GM18909 (cell line): Measurements from ENCODE around the gene PTPRZ1.

Source experiments
- ATAC-seq: cut with Tn5 transposase; IDR thresholded peaks from one replicate; pipeline ENCODE4 v1.9.1; 2021; ENCODE audit warnings: mild to moderate bottlenecking; ENCODE audit not compliant: unreplicated experiment, poor library complexity

The PTPRZ1 gene

DNA sequence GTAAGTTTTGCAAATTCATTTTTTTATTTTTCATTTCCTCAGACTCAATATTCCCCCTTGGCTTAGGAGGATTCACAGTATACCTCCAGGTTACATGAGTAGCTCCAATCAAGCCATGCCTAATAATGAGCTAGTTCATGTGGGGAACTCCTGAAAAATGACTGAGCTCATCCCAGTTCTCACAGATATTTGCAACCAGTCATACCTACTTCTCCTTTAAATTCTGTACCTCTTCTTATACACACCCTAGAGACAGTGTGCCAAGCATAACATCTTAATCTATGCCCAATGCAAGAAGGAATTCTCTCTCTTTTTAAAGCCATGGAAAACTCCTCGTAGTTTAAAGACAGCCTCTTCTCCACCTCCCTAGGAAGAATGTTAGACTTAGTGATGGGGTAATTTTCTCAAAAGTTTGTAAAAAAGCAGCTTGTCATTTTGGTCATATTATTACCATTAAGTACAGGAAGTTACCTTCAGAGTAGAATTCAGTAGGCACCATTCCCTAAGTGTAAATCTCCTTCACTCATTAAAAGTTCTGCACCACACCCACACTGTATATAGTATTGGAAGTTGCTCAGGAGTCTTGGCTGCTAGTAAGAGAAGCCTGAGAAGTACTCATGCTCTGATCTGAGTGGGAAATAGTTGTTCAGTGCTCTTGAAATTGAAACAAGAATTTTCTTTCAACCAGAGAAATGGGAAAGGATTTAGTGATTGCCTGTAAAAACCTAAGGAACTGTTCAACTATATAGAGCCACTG is 72.7 kb downstream of the PTPRZ1 start:
- no peak for ATAC-seq

GRCh38 chr7:121953164-121953563 is 80.2 kb downstream of the PTPRZ1 start:
- no peak for ATAC-seq

DNA sequence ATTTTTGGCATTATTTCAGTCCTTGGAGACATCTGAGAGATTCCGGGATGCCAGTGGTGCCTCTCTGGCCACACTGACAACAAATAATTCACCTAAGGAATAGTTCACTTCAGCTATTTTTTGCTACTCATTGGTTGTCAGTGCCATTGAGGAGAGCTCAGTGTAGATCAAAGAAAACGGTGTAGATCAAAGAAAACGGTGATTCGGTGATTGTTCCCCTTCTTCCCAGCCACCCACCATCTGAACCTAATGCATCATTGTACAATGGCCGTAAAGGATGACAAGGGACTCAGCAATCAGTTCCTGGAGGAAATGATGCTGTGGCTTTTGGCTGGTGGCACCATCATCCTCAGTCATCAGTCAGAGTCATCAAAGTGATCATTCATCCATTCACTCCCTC is 80.6 kb downstream of the PTPRZ1 start:
- no peak for ATAC-seq

DNA sequence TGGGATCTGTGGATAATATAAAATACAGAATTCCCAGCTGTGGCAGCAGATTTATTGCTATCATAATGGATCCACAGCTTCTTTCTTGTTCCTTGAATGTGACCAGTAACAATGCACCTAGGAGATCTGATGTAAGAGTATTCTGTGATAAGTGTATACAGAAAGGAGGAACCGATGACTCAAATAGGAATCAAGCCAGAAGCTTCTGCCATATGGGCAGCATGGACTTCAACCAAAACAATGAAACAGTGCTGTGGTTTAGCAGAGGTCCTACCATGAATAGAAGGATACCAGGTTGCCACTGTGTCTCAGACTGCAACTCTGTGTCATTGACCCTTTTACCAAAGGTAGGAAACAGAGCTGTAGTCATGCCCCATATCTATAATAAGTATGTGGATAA is 81.8 kb downstream of the PTPRZ1 start:
- no peak for ATAC-seq

DNA sequence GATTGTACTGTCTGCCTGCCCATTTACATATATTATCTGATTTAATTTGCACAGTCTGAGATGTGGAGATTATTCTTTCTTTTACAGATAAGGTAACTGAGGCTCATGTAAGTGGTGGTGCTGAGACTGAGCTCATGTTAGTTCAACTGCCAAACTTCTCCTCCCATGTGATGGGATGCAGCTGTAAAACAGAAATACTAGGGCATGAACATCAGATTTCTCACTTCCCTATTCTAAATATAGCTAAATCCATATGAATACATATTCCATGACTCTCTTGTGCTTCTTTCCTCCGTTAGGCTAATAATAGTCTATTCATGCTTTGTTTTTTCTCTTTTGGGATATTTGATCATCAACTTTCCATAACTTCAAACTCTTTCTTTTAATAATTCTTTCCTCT is 84.7 kb downstream of the PTPRZ1 start:
- no peak for ATAC-seq

- no peak for ATAC-seq
Measured at GRCh38 chr7:121960678-121961077, 87.7 kb downstream of the PTPRZ1 start.

DNA sequence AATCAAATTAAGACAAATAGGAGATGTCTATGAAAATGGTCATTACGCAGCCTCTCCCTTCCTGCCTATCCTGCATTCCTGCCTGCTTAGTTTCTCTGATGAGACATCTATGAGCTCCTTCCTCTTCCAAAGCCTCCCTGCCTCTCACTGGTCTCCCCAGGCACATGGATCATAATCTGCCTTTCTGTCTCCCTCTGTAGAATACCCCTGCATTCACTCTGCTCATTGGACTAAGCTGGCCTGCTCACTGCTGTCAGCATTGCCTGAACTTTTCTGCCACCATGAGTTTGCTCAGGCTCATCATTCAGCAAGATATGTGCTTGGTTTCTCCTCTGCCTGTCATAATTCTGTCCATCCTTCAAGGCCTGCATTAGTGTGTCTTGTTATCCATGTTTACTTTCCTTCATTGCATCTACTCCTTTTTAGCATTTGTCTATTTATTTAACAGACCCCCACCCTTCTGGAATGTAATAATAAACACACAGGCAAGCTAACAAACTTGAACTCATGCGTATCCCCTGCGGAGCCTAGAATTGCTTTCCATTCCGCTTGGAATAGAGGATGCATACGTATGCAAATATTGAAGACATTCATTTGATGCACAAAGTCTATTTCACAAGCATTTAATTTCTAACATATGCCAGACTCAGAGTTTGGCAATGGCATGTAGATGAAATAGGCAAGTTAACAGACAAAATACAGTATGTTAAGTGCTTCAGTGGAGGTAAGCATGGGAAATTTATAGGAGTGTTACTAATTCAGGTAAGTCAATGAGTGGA is 88.3 kb downstream of the PTPRZ1 start:
- no peak for ATAC-seq

DNA sequence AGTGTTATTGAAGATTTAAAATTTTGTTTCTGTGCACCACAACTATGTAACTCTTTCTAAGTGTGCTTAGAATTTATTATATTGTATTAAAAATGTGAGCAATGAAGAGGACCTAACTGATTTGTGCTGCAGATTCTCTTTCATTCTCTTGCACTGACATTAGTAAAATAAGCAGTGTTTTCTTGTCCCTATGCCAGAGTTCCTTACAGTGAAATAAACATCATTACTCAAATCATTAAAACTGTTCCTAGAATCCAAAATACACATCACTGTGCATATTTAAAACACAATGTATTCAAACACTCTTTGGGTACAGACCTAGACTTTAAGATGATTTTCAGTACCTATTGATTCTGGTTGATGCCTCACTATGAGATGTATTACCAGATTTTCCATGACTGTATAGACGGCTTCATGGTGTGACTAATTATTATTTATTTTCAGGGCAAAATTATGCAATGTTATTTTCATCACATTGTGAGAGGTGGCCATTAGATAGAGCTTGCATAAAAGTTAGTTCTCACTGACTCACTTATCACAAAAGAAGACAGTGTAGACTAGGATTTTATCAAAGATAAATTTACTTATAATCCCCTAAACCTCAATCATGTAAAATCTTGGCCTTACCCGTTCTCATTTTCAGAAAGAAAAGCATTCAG is 93.4 kb downstream of the PTPRZ1 start:
- no peak for ATAC-seq

DNA sequence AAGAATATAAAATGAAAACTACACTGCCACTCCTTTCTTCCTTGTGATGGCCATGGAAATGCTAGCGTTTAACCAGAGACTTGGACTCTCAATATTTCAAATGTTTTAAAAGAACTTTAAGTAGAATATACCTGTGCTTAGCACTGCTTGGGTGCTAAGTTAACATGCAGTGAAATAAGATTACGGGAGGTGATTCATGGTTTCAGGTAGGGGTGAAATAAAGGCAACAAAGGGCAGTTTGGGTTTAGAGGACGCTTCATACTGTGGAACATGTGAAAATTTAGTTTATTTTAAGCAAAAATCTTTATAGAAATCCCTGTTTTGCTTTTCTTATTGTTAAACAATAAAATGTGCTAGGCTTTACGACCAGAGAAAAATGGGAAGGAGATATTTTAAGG is 94.0 kb downstream of the PTPRZ1 start:
- ATAC-seq, result no peak

DNA sequence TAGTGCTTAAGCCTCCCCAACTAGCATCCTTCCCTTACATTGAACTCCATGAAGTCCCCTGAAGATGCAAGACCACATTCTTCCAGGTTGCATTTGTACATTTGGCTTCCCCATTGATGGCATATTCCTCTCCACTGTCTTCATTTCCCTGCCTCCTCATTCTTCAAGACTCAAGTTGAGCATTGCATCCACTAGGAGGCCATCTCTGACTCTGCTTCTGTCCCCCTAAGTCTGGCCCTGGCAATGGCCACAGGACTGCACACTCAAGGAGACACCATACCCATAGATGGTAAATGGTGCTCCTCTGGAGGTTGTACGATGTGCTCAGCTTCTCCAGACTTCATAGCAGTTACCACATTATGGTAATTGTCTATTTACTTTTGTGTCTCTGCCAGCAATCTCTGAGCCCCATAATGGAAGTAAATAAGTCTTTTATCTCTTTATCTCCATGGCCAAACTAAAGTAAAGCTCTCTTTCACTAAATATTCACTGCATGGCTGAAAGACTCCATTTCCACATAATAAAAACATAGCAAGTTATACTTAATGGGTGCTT is 112.6 kb downstream of the PTPRZ1 start:
- ATAC-seq, result no peak

DNA sequence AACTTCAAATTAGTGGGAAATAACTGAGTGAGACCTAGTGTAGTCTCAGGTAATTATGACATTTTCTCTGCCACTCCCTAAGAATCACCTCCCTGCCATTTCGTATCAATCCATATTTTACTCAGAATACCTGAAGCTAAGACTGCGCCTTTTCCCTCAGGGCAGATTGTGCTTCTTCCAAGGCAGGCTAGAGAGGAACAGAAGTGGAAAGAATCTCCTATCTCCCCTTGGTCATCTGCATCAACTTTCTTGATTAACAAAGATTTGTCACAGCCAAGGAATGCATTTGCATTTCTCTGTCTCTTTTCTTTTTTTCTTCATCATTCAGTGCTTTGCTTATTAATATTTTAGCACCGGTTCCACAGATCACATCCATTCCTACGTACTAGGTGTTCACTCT is 119.1 kb downstream of the PTPRZ1 start:
- no peak for ATAC-seq

- peak; percentile 96 for ATAC-seq
Measured at GRCh38 chr7:121994625-121995410, 121.9 kb downstream of the PTPRZ1 start.

GRCh38 chr7:122006687-122007086 is 133.7 kb downstream of the PTPRZ1 start:
- no peak for ATAC-seq

- no peak for ATAC-seq
Measured at GRCh38 chr7:122010116-122010515, 137.2 kb downstream of the PTPRZ1 start.

GRCh38 chr7:122013065-122013464 is 140.1 kb downstream of the PTPRZ1 start:
- peak; percentile 56 for ATAC-seq

DNA sequence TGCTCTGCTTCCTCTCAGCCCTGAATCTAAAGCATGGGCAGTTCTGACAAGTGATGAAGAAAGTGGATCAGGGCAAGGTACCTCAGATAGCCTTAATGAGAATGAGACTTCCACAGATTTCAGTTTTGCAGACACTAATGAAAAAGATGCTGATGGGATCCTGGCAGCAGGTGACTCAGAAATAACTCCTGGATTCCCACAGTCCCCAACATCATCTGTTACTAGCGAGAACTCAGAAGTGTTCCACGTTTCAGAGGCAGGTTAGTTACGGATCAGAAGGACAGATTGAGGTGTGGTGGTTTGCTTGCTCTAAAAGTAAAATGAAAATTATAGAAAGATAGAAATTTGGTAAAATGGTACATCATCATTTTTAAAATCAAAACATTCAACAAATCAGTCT is 140.7 kb downstream of the PTPRZ1 start:
- no peak for ATAC-seq

DNA sequence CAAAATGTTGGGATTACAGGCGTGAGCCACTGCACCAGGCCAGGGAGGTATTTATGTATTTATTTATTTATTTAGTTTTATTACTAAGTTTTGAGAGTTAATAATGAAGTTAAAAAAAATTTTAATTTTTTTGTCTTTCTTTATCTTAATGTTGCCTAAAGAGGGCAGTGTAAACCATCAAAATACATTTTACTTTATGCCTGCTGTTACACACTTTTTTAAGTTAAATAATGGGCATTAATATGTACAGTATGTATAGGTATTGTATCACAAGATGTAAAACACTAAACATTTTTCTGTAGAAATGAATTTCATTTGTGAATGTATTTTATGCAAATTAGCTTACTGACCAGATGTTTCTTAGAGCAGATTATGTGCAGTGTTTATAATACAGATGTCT is 141.7 kb downstream of the PTPRZ1 start:
- no peak for ATAC-seq

DNA sequence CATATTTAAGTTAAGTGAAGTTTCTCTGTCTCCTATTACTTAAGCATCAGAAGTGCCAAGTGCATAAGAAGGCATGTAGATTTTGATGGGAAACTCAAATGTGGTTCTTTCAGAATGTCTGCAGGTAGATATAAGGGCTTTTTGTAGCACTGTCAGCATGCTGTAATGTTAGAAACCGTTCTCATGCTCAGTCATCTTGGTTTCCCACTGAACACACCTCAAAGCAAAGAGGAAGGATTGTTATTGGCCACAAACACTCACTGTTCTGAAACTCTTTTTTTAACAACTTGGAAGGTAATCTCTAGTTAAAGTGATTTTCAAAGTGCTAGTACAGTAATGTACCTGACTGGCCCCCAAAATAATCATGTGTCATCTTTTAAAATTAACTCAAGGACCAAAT is 145.1 kb downstream of the PTPRZ1 start:
- ATAC-seq, result no peak

GRCh38 chr7:122027058-122027457 is 154.1 kb downstream of the PTPRZ1 start:
- no peak for ATAC-seq

- ATAC-seq, result no peak
Measured at GRCh38 chr7:122033641-122034040, 160.7 kb downstream of the PTPRZ1 start.
